HCT116 (cell line): ENCODE results near the gene TMEM201. TPM values are rescaled to one million over a fixed set of nuclear protein-coding genes. Genes with fewer than 3 reads are reported as not detected.
"Not testable (repeated sequence)": the region's sequence is repeated elsewhere in the genome, so short reads cannot be mapped to it uniquely, and the experiment has no call there.

ENCODE experiments used
- ATAC-seq: fragments of 200-7000 bp; cut with Tn5 transposase; 2 replicates; pipeline ENCODE4 v1.9.1; 2020; ENCODE audit warnings: mild to moderate bottlenecking, moderate library complexity
- BruUV-seq: library from RNA; stranded (reverse); fragments of 400-500 nt; replicated peaks from 2 replicates; lab custom pipeline; 2021; lab: Mats Ljungman, UMichigan
- CTCF ChIA-PET: fragments of 300-600 bp; sonication (Branson Sonifier 250); formaldehyde crosslinking; loops from one replicate; lab custom pipeline; 2021; ENCODE audit warnings: antibody characterized with exemption; lab: Charles Lee
- POLR2A ChIA-PET: fragments of 300-600, 350-600 bp; sonication (Branson Sonifier 250); formaldehyde crosslinking; loops from one replicate; lab custom pipeline; 2021; ENCODE audit warnings: antibody characterized with exemption; lab: Charles Lee
- RAD21 ChIA-PET, 2 experiments: fragments of 300-600 bp; sonication (Branson Sonifier 250); formaldehyde crosslinking; loops; one replicate each; lab custom pipeline; 2023; ENCODE audit warnings: low total read pairs in 2 of 2; ENCODE audit not compliant: uncharacterized antibody in 2 of 2, unreplicated experiment in 2 of 2, low non-redundant PET in 1 of 2; lab: Charles Lee
- DNase-seq: peaks from one replicate; pipeline ENCODE4 v3.0.0-alpha.2; 2010; ENCODE audit warnings: low read depth, low spot score
- H2AFZ ChIP-seq: fragments of 200-600 bp; shearing (Covaris generic), sonication (generic); 2 replicates; pipeline ENCODE4 v1.6.1; 2017; ENCODE audit warnings: low read depth, mixed run types, mixed read lengths, antibody characterized with exemption, low read length; ENCODE audit not compliant: poor library complexity, severe bottlenecking
- H3K27ac ChIP-seq: 2 replicates; pipeline ENCODE4 v1.5.1; 2012; ENCODE audit warnings: low read depth, low read length
- H3K27me3 ChIP-seq: fragments of 200-600 bp; sonication (generic); 2 replicates; pipeline ENCODE4 v1.6.1; 2016; ENCODE audit warnings: mixed run types, low read length, mixed read lengths; ENCODE audit not compliant: insufficient read depth
- H3K36me3 ChIP-seq, 2 experiments: fragments of 200-500 bp in 1 of 2; fragments of 200-600 bp in 1 of 2; sonication (Bioruptor generic) in 1 of 2; sonication (generic) in 1 of 2; 2 replicates each; pipeline versions ENCODE4 v1.5.1 to v1.6.1; 2014 to 2016; ENCODE audit warnings: low read length in 2 of 2, inconsistent platforms in 1 of 2, mixed read lengths in 1 of 2, mixed run types in 1 of 2; ENCODE audit not compliant: insufficient read depth in 2 of 2, control insufficient read depth in 1 of 2
- H3K4me1 ChIP-seq, 2 experiments: fragments of 200-600 bp in 1 of 2; sonication (generic) in 1 of 2; 2 replicates each; pipeline versions ENCODE4 v1.5.1 to v1.6.1; 2012 to 2017; ENCODE audit warnings: low read length in 2 of 2, inconsistent platforms in 1 of 2, mild to moderate bottlenecking in 1 of 2, mixed read lengths in 1 of 2, mixed run types in 1 of 2, moderate library complexity in 1 of 2; ENCODE audit not compliant: insufficient read depth in 2 of 2, control insufficient read depth in 1 of 2
- H3K4me2 ChIP-seq: fragments of 200-600 bp; sonication (generic); 2 replicates; pipeline ENCODE4 v1.6.1; 2017; ENCODE audit warnings: mixed run types, low read length, mixed read lengths
- H3K4me3 ChIP-seq, 2 experiments: fragments of 200-600 bp in 1 of 2; sonication (generic) in 1 of 2; replicated peaks in 1 of 2; 2 replicates each; pipeline ENCODE4 v1.5.1; 2011 to 2016; ENCODE audit warnings: low read length in 2 of 2, control low read depth in 1 of 2, low read depth in 1 of 2, mild to moderate bottlenecking in 1 of 2, mixed read lengths in 1 of 2, mixed run types in 1 of 2
- H3K79me2 ChIP-seq: fragments of 200-600 bp; sonication (generic); 2 replicates; pipeline ENCODE4 v1.6.1; 2017; ENCODE audit warnings: mild to moderate bottlenecking, mixed run types, low read length, moderate library complexity, mixed read lengths; ENCODE audit not compliant: insufficient read depth
- H3K9ac ChIP-seq: fragments of 200-600 bp; sonication (generic); 2 replicates; pipeline ENCODE4 v1.6.1; 2016; ENCODE audit warnings: low read length, mixed read lengths
- H3K9me2 ChIP-seq: fragments of 200-600 bp; sonication (generic), shearing (Covaris generic); 2 replicates; pipeline ENCODE4 v1.6.1; 2017; ENCODE audit warnings: mixed run types, mild to moderate bottlenecking, moderate library complexity; ENCODE audit not compliant: insufficient read depth
- H3K9me3 ChIP-seq, 2 experiments: fragments of 200-500 bp in 1 of 2; fragments of 200-600 bp in 1 of 2; sonication (Bioruptor generic) in 1 of 2; sonication (generic) in 1 of 2; 2 replicates each; pipeline ENCODE4 v1.6.1; 2014 to 2017; ENCODE audit warnings: low read length in 2 of 2, mixed read lengths in 2 of 2, inconsistent platforms in 1 of 2, low read depth in 1 of 2, mild to moderate bottlenecking in 1 of 2, mixed run types in 1 of 2, moderate library complexity in 1 of 2; ENCODE audit not compliant: control insufficient read depth in 1 of 2, insufficient read depth in 1 of 2
- H4K20me1 ChIP-seq: fragments of 200-600 bp; sonication (generic), shearing (Covaris generic); 2 replicates; pipeline ENCODE4 v1.6.1; 2017; ENCODE audit warnings: mixed run types, mild to moderate bottlenecking, moderate library complexity; ENCODE audit not compliant: insufficient read depth
- CBX3 ChIP-seq: IDR thresholded peaks from 2 replicates; pipeline ENCODE4 v1.6.1; 2012; ENCODE audit warnings: low read depth
- EGR1 ChIP-seq: IDR thresholded peaks from 2 replicates; pipeline ENCODE4 v1.6.1; 2012; ENCODE audit warnings: low read depth
- ELF1 ChIP-seq: IDR thresholded peaks from 2 replicates; pipeline ENCODE4 v1.6.1; 2012; ENCODE audit warnings: low read depth, borderline replicate concordance
- FOSL1 ChIP-seq: IDR thresholded peaks from 2 replicates; pipeline ENCODE4 v1.6.1; 2012; ENCODE audit warnings: low read depth
- POLR2A ChIP-seq: IDR thresholded peaks from 2 replicates; pipeline ENCODE4 v1.7.0; 2011; ENCODE audit warnings: borderline replicate concordance; ENCODE audit not compliant: insufficient read depth, insufficient read length; ENCODE audit errors: extremely low read depth
- POLR2AphosphoS5 ChIP-seq: IDR thresholded peaks from 2 replicates; pipeline ENCODE4 v1.6.1; 2011; ENCODE audit warnings: mild to moderate bottlenecking, low read depth, low read length, moderate library complexity
- SP1 ChIP-seq: IDR thresholded peaks from 2 replicates; pipeline ENCODE4 v1.6.1; 2012; ENCODE audit warnings: low read depth
- SRF ChIP-seq: IDR thresholded peaks from 2 replicates; pipeline ENCODE4 v1.6.1; 2012; ENCODE audit warnings: low read depth
- ZFX ChIP-seq: fragments of 450-650 bp; IDR thresholded peaks from 2 replicates; pipeline ENCODE4 v1.6.1; 2017
- ZNF274 ChIP-seq: fragments of 200-500 bp; sonication (Bioruptor generic); IDR thresholded peaks from 2 replicates; pipeline ENCODE4 v1.6.1; 2014; ENCODE audit warnings: mild to moderate bottlenecking, low read depth, low read length, inconsistent platforms
- intact Hi-C: fragments of 100-400 bp; cut with micrococcal nuclease; formaldehyde crosslinking; loops from 2 replicates; pipeline ENCODE4 v1.10.0; 2022
- total RNA-seq: library from RNA; stranded (reverse); gene quantifications from one replicate; pipeline ENCODE4 v1.2.1, GENCODE V29; 2021; ENCODE audit not compliant: unreplicated experiment
- TF ChIP-seq, protein P1 (sequence below): IDR thresholded peaks from 2 replicates; pipeline ENCODE4 v1.6.1; 2012
- TF ChIP-seq, protein P2 (sequence below): IDR thresholded peaks from 2 replicates; pipeline ENCODE4 v1.6.1; 2011; ENCODE audit warnings: mild to moderate bottlenecking, low read length, moderate library complexity; ENCODE audit not compliant: insufficient replicate concordance; ENCODE audit errors: extremely low read depth

The TMEM201 gene
- total RNA-seq, 1 experiment from 2014 or later: 27.6 TPM

DNA sequence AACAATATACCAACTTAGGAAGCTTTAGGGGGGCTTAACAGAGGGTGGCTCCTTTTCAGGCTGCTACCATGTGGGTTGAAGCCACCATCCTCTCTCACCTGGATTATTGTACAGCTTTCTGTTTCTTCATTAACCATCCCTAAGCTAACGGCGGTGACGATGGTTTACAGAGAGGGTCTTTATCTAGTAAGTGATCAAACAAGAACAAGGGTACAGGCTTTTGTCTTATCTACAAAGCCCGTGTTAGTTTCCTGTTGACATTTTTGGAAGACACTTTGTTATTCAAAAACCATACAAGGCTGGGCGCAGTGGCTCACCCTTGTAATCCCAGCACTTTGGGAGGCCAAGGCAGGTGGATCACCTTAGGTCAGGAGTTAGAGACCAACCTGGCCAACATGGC is 29.0 kb upstream of the TMEM201 start:
- no peak overlapping the region for H2AFZ ChIP-seq
- no peaks in the 10 kb centered on the region for H3K27me3 ChIP-seq
- H4K20me1 ChIP-seq: peaks cover 9% of the 10 kb centered on the region
- intact Hi-C loops: no loop called here
- H3K9me2 ChIP-seq: no peaks in the 10 kb centered on the region
- POLR2A ChIA-PET: no interaction called here
- H3K9ac ChIP-seq: no peak overlapping the region
- no peak for DNase-seq
- CTCF ChIA-PET: no interaction called here
- peaks cover 20 to 49% of the 10 kb centered on the region in 2 experiments for H3K36me3 ChIP-seq
- H3K9me3 ChIP-seq: no peaks in the 10 kb centered on the region
- H3K4me3 ChIP-seq: no peak overlapping the region
- no peak overlapping the region for H3K27ac ChIP-seq
- ATAC-seq: no peak
- peaks cover 8 to 15% of the 10 kb centered on the region in 2 experiments for H3K4me1 ChIP-seq
- RAD21 ChIA-PET: no interaction called here
- peaks cover 79% of the 10 kb centered on the region for H3K79me2 ChIP-seq
- no TSS peak for BruUV-seq
- TF ChIP-seq SP1: no peak
- H3K4me2 ChIP-seq: no peak overlapping the region

- H3K9me3 ChIP-seq, H3K9me2 ChIP-seq, H2AFZ ChIP-seq, BruUV-seq, H3K4me3 ChIP-seq, H3K4me2 ChIP-seq, POLR2A ChIA-PET, CTCF ChIA-PET, intact Hi-C loops, H3K9ac ChIP-seq, H3K27me3 ChIP-seq, RAD21 ChIA-PET, ATAC-seq, DNase-seq, H3K27ac ChIP-seq, H4K20me1 ChIP-seq: not testable (repeated sequence)
- Histone ChIP-seq H3K79me2 (peaks cover 80% of the 10 kb centered on the region), H3K36me3 (peaks cover 20 to 49% of the 10 kb centered on the region in 2 experiments), H3K4me1 (peaks cover 5 to 11% of the 10 kb centered on the region in 2 experiments)
Measured at GRCh38 chr1:9560090-9560489, 28.6 kb upstream of the TMEM201 start.

DNA sequence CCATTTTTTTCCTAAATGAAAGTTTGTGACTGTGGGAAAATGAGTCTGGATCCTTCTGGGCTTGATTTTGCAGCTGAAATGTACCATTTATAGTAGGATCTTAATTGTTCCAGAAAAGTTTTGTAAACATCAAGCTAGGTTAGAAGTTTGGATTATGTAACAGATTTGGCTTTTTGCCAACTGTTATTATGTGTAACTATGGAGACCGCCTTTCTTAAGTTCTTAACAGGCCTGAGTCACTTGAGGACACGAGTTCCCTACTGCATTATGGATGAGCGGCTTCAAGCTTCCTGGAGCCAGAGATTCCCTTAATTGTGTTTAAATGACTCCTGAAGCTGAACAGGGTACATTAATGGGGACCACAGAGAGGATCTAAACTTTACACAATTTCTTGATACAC is 27.3 kb upstream of the TMEM201 start:
- ChIA-PET RAD21 (no interaction called here), POLR2A (no interaction called here), CTCF (interaction anchor here (0.5 to 1.3 kb wide), 2 partner anchors 8 to 22 kb away, joined by 3 read pairs; partner anchors contain the start of gene SLC25A33)
- H4K20me1 ChIP-seq: peaks cover 7% of the 10 kb centered on the region; the same call in 1 of the 2 replicates
- no peak overlapping the region for H3K9ac ChIP-seq
- no peaks in the 10 kb centered on the region for H3K9me2 ChIP-seq
- H3K27ac ChIP-seq: no peak overlapping the region
- H3K27me3 ChIP-seq: no peaks in the 10 kb centered on the region
- H3K9me3 ChIP-seq: no peaks in the 10 kb centered on the region
- H3K79me2 ChIP-seq: peaks cover 74% of the 10 kb centered on the region
- no peak overlapping the region for H3K4me3 ChIP-seq
- H3K36me3 ChIP-seq: peaks cover 13 to 41% of the 10 kb centered on the region in 2 experiments
- DNase-seq (no peak), ATAC-seq (no peak)
- H3K4me1 ChIP-seq: peaks cover 2 to 4% of the 10 kb centered on the region in 2 experiments; a peak in 2 of 4 replicates
- intact Hi-C loops: no loop called here
- no peak overlapping the region for H2AFZ ChIP-seq
- H3K4me2 ChIP-seq: no peak overlapping the region
- no TSS peak for BruUV-seq
- no peak for TF ChIP-seq CBX3
- no peak for TF ChIP-seq POLR2AphosphoS5
- TF ChIP-seq ZFX: no peak
- no peak for TF ChIP-seq FOSL1
- TF ChIP-seq SRF: no peak
- TF ChIP-seq EGR1: no peak
- TF ChIP-seq ZNF274: no peak
- TF ChIP-seq POLR2A: no peak
- TF ChIP-seq ELF1: no peak
- TF ChIP-seq, protein P1, sequence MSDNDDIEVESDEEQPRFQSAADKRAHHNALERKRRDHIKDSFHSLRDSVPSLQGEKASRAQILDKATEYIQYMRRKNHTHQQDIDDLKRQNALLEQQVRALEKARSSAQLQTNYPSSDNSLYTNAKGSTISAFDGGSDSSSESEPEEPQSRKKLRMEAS: no peak
- TF ChIP-seq, protein P2, sequence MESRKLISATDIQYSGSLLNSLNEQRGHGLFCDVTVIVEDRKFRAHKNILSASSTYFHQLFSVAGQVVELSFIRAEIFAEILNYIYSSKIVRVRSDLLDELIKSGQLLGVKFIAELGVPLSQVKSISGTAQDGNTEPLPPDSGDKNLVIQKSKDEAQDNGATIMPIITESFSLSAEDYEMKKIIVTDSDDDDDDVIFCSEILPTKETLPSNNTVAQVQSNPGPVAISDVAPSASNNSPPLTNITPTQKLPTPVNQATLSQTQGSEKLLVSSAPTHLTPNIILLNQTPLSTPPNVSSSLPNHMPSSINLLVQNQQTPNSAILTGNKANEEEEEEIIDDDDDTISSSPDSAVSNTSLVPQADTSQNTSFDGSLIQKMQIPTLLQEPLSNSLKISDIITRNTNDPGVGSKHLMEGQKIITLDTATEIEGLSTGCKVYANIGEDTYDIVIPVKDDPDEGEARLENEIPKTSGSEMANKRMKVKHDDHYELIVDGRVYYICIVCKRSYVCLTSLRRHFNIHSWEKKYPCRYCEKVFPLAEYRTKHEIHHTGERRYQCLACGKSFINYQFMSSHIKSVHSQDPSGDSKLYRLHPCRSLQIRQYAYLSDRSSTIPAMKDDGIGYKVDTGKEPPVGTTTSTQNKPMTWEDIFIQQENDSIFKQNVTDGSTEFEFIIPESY: no peak
